K562 (cell line): ENCODE measurements around the gene ALG13. TPM values are rescaled to one million over a fixed set of nuclear protein-coding genes. Genes with fewer than 3 reads are reported as not detected.
A peak's percentile ranks its signal among the peaks of the same experiment; 100 is the strongest.

Source experiments
- FUS ChIP-seq: fragments of 200-400 bp; formaldehyde crosslinking; optimal IDR thresholded peaks from 2 replicates; pipeline ENCODE3; 2017; ENCODE audit warnings: low read depth, low read length
- JUNB ChIP-seq: fragments of 450-650 bp; formaldehyde crosslinking; conservative IDR thresholded peaks from 2 replicates; pipeline ENCODE4 v1.4.0; 2020; ENCODE audit warnings: mild to moderate bottlenecking
- MITF ChIP-seq: IDR thresholded peaks from 2 replicates; pipeline ENCODE4 v1.6.1; 2014; ENCODE audit warnings: antibody characterized with exemption
- NRF1 ChIP-seq, 2 experiments: fragments of 450-650 bp; IDR thresholded peaks in 1 of 2; conservative IDR thresholded peaks in 1 of 2; 2 replicates each; pipeline ENCODE4 v1.6.1; 2014; ENCODE audit warnings: mild to moderate bottlenecking in 2 of 2
- SUPT5H ChIP-seq: fragments of 450-650 bp; IDR thresholded peaks from 2 replicates; pipeline ENCODE4 v1.6.1; 2016
- YY1 ChIP-seq, 3 experiments: IDR thresholded peaks; 2 replicates each; pipeline ENCODE4 v1.6.1; 2011; ENCODE audit warnings: low read length in 2 of 3, mild to moderate bottlenecking in 2 of 3, moderate library complexity in 2 of 3, borderline replicate concordance in 1 of 3, control low read depth in 1 of 3, low read depth in 1 of 3; ENCODE audit not compliant: insufficient read depth in 3 of 3, insufficient replicate concordance in 2 of 3, control insufficient read depth in 1 of 3, insufficient read length in 1 of 3; ENCODE audit errors: extremely low read depth in 1 of 3
- ZNF280B ChIP-seq: fragments of 250-450 bp; sonication (Bioruptor Pico); IDR thresholded peaks from 2 replicates; pipeline ENCODE4 v1.5.1; 2021; ENCODE audit warnings: mild to moderate bottlenecking
- ZNF384 ChIP-seq: IDR thresholded peaks from 2 replicates; pipeline ENCODE4 v1.6.1; 2012; ENCODE audit warnings: low read depth, low read length, improper control_type of control experiment
- ZNF398 ChIP-seq: fragments of 250-450 bp; sonication (Bioruptor Pico); IDR thresholded peaks from 2 replicates; pipeline ENCODE4 v1.8.0; 2021; ENCODE audit warnings: moderate library complexity, mild to moderate bottlenecking, inconsistent platforms
- ZNF77 ChIP-seq: fragments of 250-450 bp; sonication (Bioruptor Pico); IDR thresholded peaks from 2 replicates; pipeline ENCODE4 v1.5.0; 2020
- polyA plus RNA-seq, 8 experiments: library from polyadenylated mRNA; depleted of rRNA in 4 of 8; stranded (reverse) in 5 of 8; unstranded in 3 of 8; fragments of >200 nt; fragmentation: Nextera tagmentation in 2 of 8; fragmentation: Illumina TruSeq in 1 of 8; extraction: Ambion mirVana in 2 of 8; extraction: Trizol in 1 of 8; gene quantifications; 2 replicates each; pipeline versions ENCODE4 v1.2.1 to v1.2.3, GENCODE V29; 2011 to 2014; ENCODE audit warnings: inconsistent platforms in 1 of 8, missing spikeins in 1 of 8
- total RNA-seq, 7 experiments: library from RNA; depleted of rRNA in 6 of 7; stranded (reverse); fragments of >200 nt in 6 of 7; fragmentation: Illumina TruSeq in 2 of 7; extraction: Trizol in 2 of 7; gene quantifications; 2 replicates each; pipeline versions ENCODE4 v1.2.1 to v1.2.3, GENCODE V29; 2011 to 2021; ENCODE audit warnings: low replicate concordance in 1 of 7
- TF ChIP-seq, protein P1 (sequence below): fragments of 450-650 bp; IDR thresholded peaks from 2 replicates; pipeline ENCODE4 v1.6.1; 2018; ENCODE audit not compliant: partially characterized antibody
- TF ChIP-seq, protein P2 (sequence below): sonication (generic); formaldehyde crosslinking; IDR thresholded peaks from 2 replicates; pipeline ENCODE4 v1.8.1; 2023; ENCODE audit warnings: mild to moderate bottlenecking, missing genetic modification reagents
- TF ChIP-seq, protein P3 (sequence below): fragments of 450-650 bp; IDR thresholded peaks from 2 replicates; pipeline ENCODE4 v1.6.1; 2016; ENCODE audit warnings: missing biosample characterization, missing genetic modification characterization

The ALG13 gene
- total and polyA plus RNA-seq, 9 of the 15 experiments (the other 6 are each of a cell fraction or from before 2014, with no cell fraction given): 40.3 to 117 (median 68.2) TPM

DNA sequence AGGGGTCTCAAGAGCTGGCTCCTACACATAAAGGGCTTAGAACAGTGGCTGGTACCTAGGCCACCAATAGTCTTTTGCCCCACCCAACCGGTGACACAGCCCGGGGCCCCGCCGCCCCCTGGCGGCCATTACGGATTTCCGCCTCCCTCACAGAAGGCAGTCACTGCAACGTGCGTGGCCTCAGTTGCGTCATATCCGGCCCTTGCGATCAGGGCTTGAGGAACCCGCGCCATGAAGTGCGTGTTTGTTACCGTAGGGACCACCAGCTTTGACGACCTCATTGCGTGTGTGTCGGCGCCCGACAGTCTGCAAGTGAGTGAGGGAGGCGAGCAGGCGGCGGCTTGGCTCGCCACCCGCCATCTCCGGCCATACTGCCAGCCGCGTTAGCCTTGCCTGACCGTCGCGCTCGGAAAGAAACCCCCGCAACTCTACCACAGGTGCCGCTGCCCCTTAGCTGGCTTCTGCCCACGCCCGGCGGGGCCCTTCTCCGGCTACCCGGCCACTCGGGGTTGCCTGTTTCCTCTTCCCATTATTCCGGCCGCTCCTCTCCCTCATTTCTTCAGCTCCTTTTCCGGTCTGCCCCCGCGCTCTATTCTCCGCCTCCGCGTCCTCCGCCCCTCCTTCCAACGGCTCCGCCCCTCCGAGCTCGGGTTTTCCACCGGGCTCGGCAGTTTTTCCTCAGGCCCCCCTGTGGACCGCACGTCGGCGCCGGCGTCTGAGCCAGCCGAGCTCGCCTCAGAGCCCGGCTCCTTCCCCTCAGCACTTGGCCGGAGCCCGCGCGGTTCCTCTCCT is at the start of gene ALG13 (continued):
- TF ChIP-seq YY1 (IDR thresholded peaks at IDR 0.05; ENCODE audit: borderline replicate concordance in 1 of 3, control insufficient read depth in 1 of 3, extremely low read depth in 1 of 3, insufficient read depth in 3 of 3, insufficient read length in 1 of 3, insufficient replicate concordance in 2 of 3, low read depth in 1 of 3, low read length in 2 of 3): peak in 2 of 3 experiments; percentile 81 to 86
- TF ChIP-seq, protein P1, sequence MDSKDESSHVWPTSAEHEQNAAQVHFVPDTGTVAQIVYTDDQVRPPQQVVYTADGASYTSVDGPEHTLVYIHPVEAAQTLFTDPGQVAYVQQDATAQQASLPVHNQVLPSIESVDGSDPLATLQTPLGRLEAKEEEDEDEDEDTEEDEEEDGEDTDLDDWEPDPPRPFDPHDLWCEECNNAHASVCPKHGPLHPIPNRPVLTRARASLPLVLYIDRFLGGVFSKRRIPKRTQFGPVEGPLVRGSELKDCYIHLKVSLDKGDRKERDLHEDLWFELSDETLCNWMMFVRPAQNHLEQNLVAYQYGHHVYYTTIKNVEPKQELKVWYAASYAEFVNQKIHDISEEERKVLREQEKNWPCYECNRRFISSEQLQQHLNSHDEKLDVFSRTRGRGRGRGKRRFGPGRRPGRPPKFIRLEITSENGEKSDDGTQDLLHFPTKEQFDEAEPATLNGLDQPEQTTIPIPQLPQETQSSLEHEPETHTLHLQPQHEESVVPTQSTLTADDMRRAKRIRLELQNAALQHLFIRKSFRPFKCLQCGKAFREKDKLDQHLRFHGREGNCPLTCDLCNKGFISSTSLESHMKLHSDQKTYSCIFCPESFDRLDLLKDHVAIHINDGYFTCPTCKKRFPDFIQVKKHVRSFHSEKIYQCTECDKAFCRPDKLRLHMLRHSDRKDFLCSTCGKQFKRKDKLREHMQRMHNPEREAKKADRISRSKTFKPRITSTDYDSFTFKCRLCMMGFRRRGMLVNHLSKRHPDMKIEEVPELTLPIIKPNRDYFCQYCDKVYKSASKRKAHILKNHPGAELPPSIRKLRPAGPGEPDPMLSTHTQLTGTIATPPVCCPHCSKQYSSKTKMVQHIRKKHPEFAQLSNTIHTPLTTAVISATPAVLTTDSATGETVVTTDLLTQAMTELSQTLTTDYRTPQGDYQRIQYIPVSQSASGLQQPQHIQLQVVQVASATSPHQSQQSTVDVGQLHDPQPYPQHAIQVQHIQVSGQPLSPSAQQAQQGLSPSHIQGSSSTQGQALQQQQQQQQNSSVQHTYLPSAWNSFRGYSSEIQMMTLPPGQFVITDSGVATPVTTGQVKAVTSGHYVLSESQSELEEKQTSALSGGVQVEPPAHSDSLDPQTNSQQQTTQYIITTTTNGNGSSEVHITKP: no peak
- peak; percentile 94 for TF ChIP-seq SUPT5H
- TF ChIP-seq ZNF384: no peak
- TF ChIP-seq ZNF280B (CRISPR knock-in tag): no peak
- TF ChIP-seq FUS: no peak
- TF ChIP-seq NRF1 (conservative IDR thresholded peaks at IDR 0.05 in 1 of 2, IDR thresholded peaks at IDR 0.05 in 1 of 2): peak; percentile 35 to 45
- no peak for TF ChIP-seq JUNB
- TF ChIP-seq MITF: no peak
- no peak for TF ChIP-seq ZNF398 (CRISPR knock-in tag)
- TF ChIP-seq, protein P2, sequence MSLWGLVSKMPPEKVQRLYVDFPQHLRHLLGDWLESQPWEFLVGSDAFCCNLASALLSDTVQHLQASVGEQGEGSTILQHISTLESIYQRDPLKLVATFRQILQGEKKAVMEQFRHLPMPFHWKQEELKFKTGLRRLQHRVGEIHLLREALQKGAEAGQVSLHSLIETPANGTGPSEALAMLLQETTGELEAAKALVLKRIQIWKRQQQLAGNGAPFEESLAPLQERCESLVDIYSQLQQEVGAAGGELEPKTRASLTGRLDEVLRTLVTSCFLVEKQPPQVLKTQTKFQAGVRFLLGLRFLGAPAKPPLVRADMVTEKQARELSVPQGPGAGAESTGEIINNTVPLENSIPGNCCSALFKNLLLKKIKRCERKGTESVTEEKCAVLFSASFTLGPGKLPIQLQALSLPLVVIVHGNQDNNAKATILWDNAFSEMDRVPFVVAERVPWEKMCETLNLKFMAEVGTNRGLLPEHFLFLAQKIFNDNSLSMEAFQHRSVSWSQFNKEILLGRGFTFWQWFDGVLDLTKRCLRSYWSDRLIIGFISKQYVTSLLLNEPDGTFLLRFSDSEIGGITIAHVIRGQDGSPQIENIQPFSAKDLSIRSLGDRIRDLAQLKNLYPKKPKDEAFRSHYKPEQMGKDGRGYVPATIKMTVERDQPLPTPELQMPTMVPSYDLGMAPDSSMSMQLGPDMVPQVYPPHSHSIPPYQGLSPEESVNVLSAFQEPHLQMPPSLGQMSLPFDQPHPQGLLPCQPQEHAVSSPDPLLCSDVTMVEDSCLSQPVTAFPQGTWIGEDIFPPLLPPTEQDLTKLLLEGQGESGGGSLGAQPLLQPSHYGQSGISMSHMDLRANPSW (CRISPR knock-in tag): no peak
- TF ChIP-seq, protein P3, sequence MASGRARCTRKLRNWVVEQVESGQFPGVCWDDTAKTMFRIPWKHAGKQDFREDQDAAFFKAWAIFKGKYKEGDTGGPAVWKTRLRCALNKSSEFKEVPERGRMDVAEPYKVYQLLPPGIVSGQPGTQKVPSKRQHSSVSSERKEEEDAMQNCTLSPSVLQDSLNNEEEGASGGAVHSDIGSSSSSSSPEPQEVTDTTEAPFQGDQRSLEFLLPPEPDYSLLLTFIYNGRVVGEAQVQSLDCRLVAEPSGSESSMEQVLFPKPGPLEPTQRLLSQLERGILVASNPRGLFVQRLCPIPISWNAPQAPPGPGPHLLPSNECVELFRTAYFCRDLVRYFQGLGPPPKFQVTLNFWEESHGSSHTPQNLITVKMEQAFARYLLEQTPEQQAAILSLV: peak; percentile 58; the same call in 1 of the 2 replicates
- no peak for TF ChIP-seq ZNF77 (CRISPR knock-in tag)
